GM12878 (cell line): ENCODE measurements around the gene PPP1R12A. TPM values are rescaled to one million over a fixed set of nuclear protein-coding genes. Genes with fewer than 3 reads are reported as not detected.

Source experiments
- ATAC-seq: fragments of 200-7000 bp; cut with Tn5 transposase; 3 replicates; pipeline ENCODE4 v1.9.1; 2020; ENCODE audit warnings: mild to moderate bottlenecking, moderate library complexity
- BruUV-seq: library from RNA; stranded (reverse); fragments of 400-500 nt; replicated peaks from 2 replicates; lab custom pipeline; 2021; lab: Mats Ljungman, UMichigan
- CTCF ChIA-PET: fragments of 300-600 bp; sonication (Branson Sonifier 250); formaldehyde crosslinking; extraction: SDS; loops from one replicate; lab custom pipeline; 2021; ENCODE audit warnings: inconsistent platforms; lab: Yijun Ruan, JAX
- POLR2A ChIA-PET: fragments of 350-600 bp; formaldehyde crosslinking; extraction: SDS; loops from one replicate; lab custom pipeline; 2021; ENCODE audit warnings: inconsistent platforms; lab: Charles Lee
- RAD21 ChIA-PET: fragments of 300-600 bp; sonication (Branson Sonifier 250); formaldehyde crosslinking; loops from one replicate; lab custom pipeline; 2023; ENCODE audit warnings: antibody characterized with exemption; ENCODE audit not compliant: unreplicated experiment; lab: Charles Lee
- SMC1A ChIA-PET: fragments of 300-600 bp; sonication (Branson Sonifier 250); formaldehyde crosslinking; loops from one replicate; lab custom pipeline; 2023; ENCODE audit not compliant: unreplicated experiment, uncharacterized antibody; lab: Charles Lee
- DNase-seq: peaks from one replicate; pipeline ENCODE4 v3.0.0-alpha.2; 2011; ENCODE audit warnings: low read depth, low spot score
- FAIRE-seq: peaks from 3 replicates; lab custom pipeline; 2011; peaks lifted over from hg19 to GRCh38; lab: Jason Lieb, UNC
- H2AFZ ChIP-seq: 2 replicates; pipeline ENCODE4 v1.6.0; 2011; ENCODE audit warnings: low read depth, low read length, control low read depth; ENCODE audit not compliant: control insufficient read depth
- H3K27ac ChIP-seq: 2 replicates; pipeline ENCODE4 v1.5.1; 2011; ENCODE audit warnings: control low read depth; ENCODE audit not compliant: control insufficient read depth, insufficient read depth
- H3K27me3 ChIP-seq, 2 experiments: replicated peaks in 1 of 2; 2 replicates each; pipeline versions ENCODE4 v1.6.0 to v1.6.1; 2011; ENCODE audit warnings: low read length in 1 of 2; ENCODE audit not compliant: control insufficient read depth in 2 of 2, insufficient read depth in 2 of 2
- H3K36me3 ChIP-seq, 2 experiments: 2 replicates each; pipeline ENCODE4 v1.5.1; 2011; ENCODE audit warnings: low read length in 1 of 2; ENCODE audit not compliant: control insufficient read depth in 2 of 2, insufficient read depth in 2 of 2
- H3K4me1 ChIP-seq: 2 replicates; pipeline ENCODE4 v1.6.1; 2011; ENCODE audit warnings: mild to moderate bottlenecking, low read length, moderate library complexity, mixed read lengths; ENCODE audit not compliant: control insufficient read depth, insufficient read depth
- H3K4me2 ChIP-seq: 2 replicates; pipeline ENCODE4 v1.6.0; 2011; ENCODE audit warnings: control low read depth; ENCODE audit not compliant: control insufficient read depth, insufficient read depth
- H3K4me3 ChIP-seq: fragments of 200-600 bp; sonication (generic); 2 replicates; pipeline ENCODE4 v1.5.1; 2016
- H3K79me2 ChIP-seq: 2 replicates; pipeline ENCODE4 v1.6.0; 2011; ENCODE audit warnings: low read length; ENCODE audit not compliant: control insufficient read depth, insufficient read depth
- H3K9ac ChIP-seq: 2 replicates; pipeline ENCODE4 v1.8.0; 2011; ENCODE audit warnings: low read length, control low read depth, mixed read lengths; ENCODE audit not compliant: control insufficient read depth, insufficient read depth
- H3K9me3 ChIP-seq: replicated peaks from 3 replicates; pipeline ENCODE4 v1.5.1; 2011; ENCODE audit warnings: mild to moderate bottlenecking, low read length; ENCODE audit not compliant: control insufficient read depth, insufficient read depth
- H4K20me1 ChIP-seq: 2 replicates; pipeline ENCODE4 v1.6.0; 2011; ENCODE audit not compliant: control insufficient read depth, insufficient read depth
- CHD1 ChIP-seq: IDR thresholded peaks from 2 replicates; pipeline ENCODE4 v1.6.1; 2012; ENCODE audit warnings: low read depth, low read length, improper control_type of control experiment
- EP300 ChIP-seq, 2 experiments: fragments of 150-350 bp in 1 of 2; IDR thresholded peaks; 2 replicates each; pipeline ENCODE4 v1.6.1; 2011 to 2012; ENCODE audit warnings: low read depth in 2 of 2, low read length in 2 of 2, borderline replicate concordance in 1 of 2, improper control_type of control experiment in 1 of 2, inconsistent platforms in 1 of 2; ENCODE audit not compliant: control insufficient read depth in 1 of 2
- HDAC6 ChIP-seq: fragments of 200-600 bp; sonication (generic); IDR thresholded peaks from one replicate; pipeline ENCODE4 v1.8.0; 2017; ENCODE audit warnings: antibody characterized with exemption; ENCODE audit not compliant: unreplicated experiment
- MYC ChIP-seq: IDR thresholded peaks from 2 replicates; pipeline ENCODE4 v1.6.1; 2011; ENCODE audit warnings: mild to moderate bottlenecking, low read length, moderate library complexity, inconsistent platforms; ENCODE audit not compliant: insufficient read depth, insufficient replicate concordance, insufficient read length, severe bottlenecking
- NFIC ChIP-seq: IDR thresholded peaks from 2 replicates; pipeline ENCODE4 v1.6.1; 2012; ENCODE audit warnings: low read depth, mild to moderate bottlenecking, inconsistent platforms, low read length, moderate library complexity
- RAD51 ChIP-seq: fragments of 450-650 bp; IDR thresholded peaks from 2 replicates; pipeline ENCODE4 v1.6.1; 2016; ENCODE audit warnings: moderate library complexity, mild to moderate bottlenecking, inconsistent platforms
- RBBP5 ChIP-seq: fragments of 200-600 bp; sonication (generic); conservative IDR thresholded peaks from 2 replicates; pipeline ENCODE4 v1.6.1; 2016
- SIN3A ChIP-seq: IDR thresholded peaks from 2 replicates; pipeline ENCODE4 v1.6.1; 2012; ENCODE audit warnings: low read depth, low read length, improper control_type of control experiment
- SMAD5 ChIP-seq: IDR thresholded peaks from 2 replicates; pipeline ENCODE4 v1.6.1; 2016; ENCODE audit warnings: antibody characterized with exemption, low read depth
- SMARCA5 ChIP-seq: fragments of 450-650 bp; IDR thresholded peaks from 2 replicates; pipeline ENCODE4 v1.6.1; 2017; ENCODE audit warnings: mild to moderate bottlenecking
- SPI1 ChIP-seq: IDR thresholded peaks from 2 replicates; pipeline ENCODE4 v1.6.1; 2011; ENCODE audit warnings: low read depth, mild to moderate bottlenecking, low read length, moderate library complexity, borderline replicate concordance; ENCODE audit not compliant: insufficient read depth
- STAT1 ChIP-seq: fragments of 450-650 bp; conservative IDR thresholded peaks from 2 replicates; pipeline ENCODE4 v1.6.1; 2014; ENCODE audit warnings: antibody characterized with exemption, mild to moderate bottlenecking
- TBL1XR1 ChIP-seq: IDR thresholded peaks from 2 replicates; pipeline ENCODE4 v1.6.1; 2012; ENCODE audit warnings: low read depth, low read length, improper control_type of control experiment
- TCF12 ChIP-seq: IDR thresholded peaks from 2 replicates; pipeline ENCODE4 v1.6.1; 2011; ENCODE audit warnings: low read depth, mild to moderate bottlenecking, low read length
- ZNF384 ChIP-seq: IDR thresholded peaks from 2 replicates; pipeline ENCODE4 v1.6.1; 2012; ENCODE audit warnings: low read depth, mild to moderate bottlenecking, low read length, improper control_type of control experiment, borderline replicate concordance
- ZNF687 ChIP-seq: fragments of 450-650 bp; IDR thresholded peaks from 2 replicates; pipeline ENCODE4 v1.6.1; 2017; ENCODE audit warnings: mild to moderate bottlenecking, moderate library complexity
- WGBS: methylation state at CpG from one replicate; pipeline ENCODE4 v1.1.6; 2016; ENCODE audit warnings: low lambda C conversion rate; ENCODE audit not compliant: insufficient replicate concordance, insufficient coverage; ENCODE audit errors: missing lambda C conversion rate; 5-methylcytosine and 5-hydroxymethylcytosine counted together
- in situ Hi-C: fragments of 300-500 bp; cut with MboI; formaldehyde crosslinking; loops from 9 replicates; pipeline ENCODE4 v1.14.3; 2018; ENCODE audit warnings: mixed read lengths
- intact Hi-C: fragments of 100-400 bp; cut with micrococcal nuclease; formaldehyde crosslinking; loops from one replicate; pipeline ENCODE4 v1.14.2; 2022; ENCODE audit not compliant: unreplicated experiment
- polyA plus RNA-seq, 11 experiments: library from polyadenylated mRNA; depleted of rRNA in 4 of 11; unstranded in 6 of 11; stranded (reverse) in 5 of 11; fragments of >200 nt; fragmentation: Nextera tagmentation in 4 of 11; fragmentation: Illumina TruSeq in 1 of 11; extraction: Ambion mirVana in 4 of 11; extraction: Trizol in 1 of 11; gene quantifications; 1 replicate in 1 of 11; 2 replicates in 10 of 11; pipeline versions ENCODE4 v1.2.1 to v1.2.3, GENCODE V29; 2011 to 2016; ENCODE audit warnings: inconsistent platforms in 2 of 11, missing spikeins in 2 of 11, low read depth in 1 of 11
- total RNA-seq, 4 experiments: library from RNA; depleted of rRNA in 3 of 4; stranded (reverse); fragments of >200 nt in 3 of 4; fragmentation: Illumina TruSeq in 1 of 4; extraction: Trizol in 1 of 4; gene quantifications; 2 replicates each; pipeline versions ENCODE4 v1.2.1 to v1.2.3, GENCODE V29; 2013 to 2021

PPP1R12A gene
- total and polyA plus RNA-seq, 10 of the 15 experiments (the other 5 are each of a cell fraction or from before 2014, with no cell fraction given), result 22.8 to 134 (median 51.4) TPM

DNA sequence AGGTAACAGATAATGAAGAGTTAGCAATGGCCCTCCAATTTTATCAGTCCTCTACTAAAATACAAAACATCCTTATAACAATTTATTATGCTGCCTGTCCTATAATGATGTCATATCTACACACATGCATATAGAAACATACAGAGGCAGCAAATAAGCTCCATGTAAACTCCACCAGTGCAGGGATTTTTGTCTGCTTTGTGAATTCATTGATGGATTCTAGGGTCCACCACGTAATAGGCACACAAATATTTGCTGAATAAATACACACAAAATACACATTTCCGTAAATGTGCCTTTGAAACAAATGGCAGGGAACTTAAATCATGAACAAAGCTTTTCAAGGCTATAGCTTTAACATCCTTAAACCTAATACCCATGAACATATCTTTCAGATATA lies 34.7 kb downstream of the PPP1R12A start:
- Histone ChIP-seq H3K27ac (no peak overlapping the region), H3K4me2 (no peak overlapping the region), H3K36me3 (no peaks in the 10 kb centered on the region), H3K9me3 (no peaks in the 10 kb centered on the region), H2AFZ (no peak overlapping the region)
- ChIA-PET SMC1A (no interaction called here), CTCF (interaction anchor here (1.2 kb wide), 2 partner anchors 11 to 14 kb away, joined by 3 to 4 read pairs; no protein-coding TSS in a partner anchor), RAD21 (no interaction called here)
- BruUV-seq, result no TSS peak
- intact Hi-C loops, result no loop called here
- TF ChIP-seq CHD1, result no peak
- no peak for TF ChIP-seq EP300 (IDR thresholded peaks at IDR 0.05; ENCODE audit: borderline replicate concordance in 1 of 2, control insufficient read depth in 1 of 2, low read depth in 2 of 2, low read length in 2 of 2)
- TF ChIP-seq SIN3A, result no peak
- no peak for TF ChIP-seq ZNF384
- TF ChIP-seq TBL1XR1, result no peak
- no peak for TF ChIP-seq ZNF687
- no peak for TF ChIP-seq MYC
- no peak for TF ChIP-seq SPI1
- no peak for TF ChIP-seq SMARCA5
- TF ChIP-seq NFIC, result no peak
- no peak for TF ChIP-seq TCF12
- no peak for TF ChIP-seq SMAD5
- no peak for TF ChIP-seq HDAC6
- TF ChIP-seq RBBP5, result no peak
- no peak for TF ChIP-seq STAT1
- TF ChIP-seq RAD51, result no peak
- TF ChIP-seq, all 136 proteins: peak for 0
- in situ Hi-C loops, result no loop called here
- 100% methylated on average over 2 of the region's 2 CpGs for WGBS
- Histone ChIP-seq H3K4me1 (no peaks in the 10 kb centered on the region), H3K4me3 (no peak overlapping the region), H3K79me2 (peaks cover 69% of the 10 kb centered on the region), H4K20me1 (no peaks in the 10 kb centered on the region), H3K27me3 (no peaks in the 10 kb centered on the region), H3K9ac (no peak overlapping the region)
- POLR2A ChIA-PET, result interaction anchor here (0.6 kb wide), 1 partner anchor 127 kb away, joined by 7 read pairs; no protein-coding TSS in a partner anchor
- FAIRE-seq (no peak), DNase-seq (no peak), ATAC-seq (no peak)
